PFSK-1 (cell line): ENCODE data around the gene TTLL11.

ENCODE experiments used
- FOXP2 ChIP-seq: optimal IDR thresholded peaks from 2 replicates; pipeline ENCODE3; 2011; ENCODE audit warnings: borderline replicate concordance, control low read depth, inconsistent platforms; ENCODE audit not compliant: insufficient read depth; ENCODE audit errors: extremely low read length, extremely low read depth
- POLR2AphosphoS5 ChIP-seq: IDR thresholded peaks from 2 replicates; pipeline ENCODE4 v1.6.1; 2012; ENCODE audit warnings: low read depth, mild to moderate bottlenecking, control low read depth, low read length, moderate library complexity
- SIN3A ChIP-seq: IDR thresholded peaks from 2 replicates; pipeline ENCODE4 v1.6.1; 2012; ENCODE audit warnings: mild to moderate bottlenecking, low read length, moderate library complexity, borderline replicate concordance; ENCODE audit not compliant: insufficient read depth
- TAF1 ChIP-seq: IDR thresholded peaks from 2 replicates; pipeline ENCODE4 v1.6.1; 2012; ENCODE audit warnings: low read length, control low read depth, borderline replicate concordance; ENCODE audit not compliant: insufficient read depth
- TF ChIP-seq, protein P1 (sequence below), 2 experiments: IDR thresholded peaks; 2 replicates each; pipeline versions ENCODE4 v1.6.1 to v1.8.0; 2011 to 2012; ENCODE audit warnings: low read depth in 2 of 2, low read length in 2 of 2, control low read depth in 1 of 2, inconsistent platforms in 1 of 2, mild to moderate bottlenecking in 1 of 2, moderate library complexity in 1 of 2; ENCODE audit not compliant: insufficient read depth in 1 of 2

DNA sequence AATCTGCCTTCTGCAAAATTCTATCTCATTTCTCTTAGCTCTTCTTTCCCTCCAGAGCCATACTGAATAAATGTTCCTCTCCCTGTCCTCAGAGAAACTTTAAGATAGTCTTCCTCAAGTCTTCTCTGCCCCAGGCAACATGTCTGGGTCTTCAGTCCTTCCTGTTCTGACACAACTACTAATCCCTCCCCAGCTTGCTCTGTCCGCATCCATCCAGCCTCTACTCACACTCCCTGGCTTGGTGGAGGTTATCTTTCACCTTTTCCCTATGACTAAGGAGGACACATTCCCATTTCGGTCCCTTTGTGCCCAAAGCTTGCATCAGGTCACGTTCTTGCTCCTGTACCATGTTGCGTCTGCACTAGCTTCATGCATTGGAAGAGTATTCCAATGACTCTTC lies 143.3 kb downstream of the TTLL11 start:
- no peak for TF ChIP-seq SIN3A
- TF ChIP-seq, protein P1, sequence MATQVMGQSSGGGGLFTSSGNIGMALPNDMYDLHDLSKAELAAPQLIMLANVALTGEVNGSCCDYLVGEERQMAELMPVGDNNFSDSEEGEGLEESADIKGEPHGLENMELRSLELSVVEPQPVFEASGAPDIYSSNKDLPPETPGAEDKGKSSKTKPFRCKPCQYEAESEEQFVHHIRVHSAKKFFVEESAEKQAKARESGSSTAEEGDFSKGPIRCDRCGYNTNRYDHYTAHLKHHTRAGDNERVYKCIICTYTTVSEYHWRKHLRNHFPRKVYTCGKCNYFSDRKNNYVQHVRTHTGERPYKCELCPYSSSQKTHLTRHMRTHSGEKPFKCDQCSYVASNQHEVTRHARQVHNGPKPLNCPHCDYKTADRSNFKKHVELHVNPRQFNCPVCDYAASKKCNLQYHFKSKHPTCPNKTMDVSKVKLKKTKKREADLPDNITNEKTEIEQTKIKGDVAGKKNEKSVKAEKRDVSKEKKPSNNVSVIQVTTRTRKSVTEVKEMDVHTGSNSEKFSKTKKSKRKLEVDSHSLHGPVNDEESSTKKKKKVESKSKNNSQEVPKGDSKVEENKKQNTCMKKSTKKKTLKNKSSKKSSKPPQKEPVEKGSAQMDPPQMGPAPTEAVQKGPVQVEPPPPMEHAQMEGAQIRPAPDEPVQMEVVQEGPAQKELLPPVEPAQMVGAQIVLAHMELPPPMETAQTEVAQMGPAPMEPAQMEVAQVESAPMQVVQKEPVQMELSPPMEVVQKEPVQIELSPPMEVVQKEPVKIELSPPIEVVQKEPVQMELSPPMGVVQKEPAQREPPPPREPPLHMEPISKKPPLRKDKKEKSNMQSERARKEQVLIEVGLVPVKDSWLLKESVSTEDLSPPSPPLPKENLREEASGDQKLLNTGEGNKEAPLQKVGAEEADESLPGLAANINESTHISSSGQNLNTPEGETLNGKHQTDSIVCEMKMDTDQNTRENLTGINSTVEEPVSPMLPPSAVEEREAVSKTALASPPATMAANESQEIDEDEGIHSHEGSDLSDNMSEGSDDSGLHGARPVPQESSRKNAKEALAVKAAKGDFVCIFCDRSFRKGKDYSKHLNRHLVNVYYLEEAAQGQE (IDR thresholded peaks at IDR 0.05; ENCODE audit: insufficient read depth in 1 of 2, low read depth in 2 of 2, low read length in 2 of 2), result no peak
- no peak for TF ChIP-seq TAF1
- TF ChIP-seq POLR2AphosphoS5, result no peak
- no peak for TF ChIP-seq FOXP2
